Measurements from ENCODE around the gene USP17L22.
"Not testable (repeated sequence)": the region's sequence is repeated elsewhere in the genome, so short reads cannot be mapped to it uniquely, and the experiment has no call there.

USP17L22 gene

GRCh38 chr4:9267319-9267718 is at the start of gene USP17L22:
Gene USP17L22, plus strand, starts transcription at chr4:9267619. Its CDS starts 0 bp downstream, at chr4:9267619.
- DNase-seq (ENCODE audit: low read depth in 3 of 3): not testable (repeated sequence)

GRCh38 chr4:9219852-9220251 is 47.6 kb upstream of the USP17L22 start, which contains the start of gene USP17L12:
Gene USP17L12, plus strand, starts transcription at chr4:9220152. Its CDS starts 0 bp downstream, at chr4:9220152.
- not testable (repeated sequence) for DNase-seq (ENCODE audit: low read depth in 3 of 3)

DNA sequence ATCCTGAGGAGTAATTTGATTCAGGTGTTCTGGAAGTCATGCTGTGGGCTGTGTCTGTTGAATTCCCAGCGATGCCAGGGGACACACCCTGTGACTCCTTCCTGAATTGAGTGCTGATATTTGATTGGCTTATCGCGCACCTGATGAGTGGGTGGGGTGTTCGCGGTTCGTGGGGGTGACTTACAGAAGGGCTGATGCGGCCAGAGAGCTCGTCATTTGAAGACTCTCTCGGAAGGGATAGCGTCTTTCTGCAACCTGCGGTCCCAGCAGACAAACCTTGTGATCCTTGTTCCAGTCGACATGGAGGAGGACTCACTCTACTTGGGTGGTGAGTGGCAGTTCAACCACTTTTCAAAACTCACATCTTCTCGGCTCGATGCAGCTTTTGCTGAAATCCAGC is 42.8 kb upstream of the USP17L22 start, which contains the start of gene USP17L13:
USP17L13 (plus strand) TSS at position 301 of the 400 bp plus-strand sequence; CDS start at position 301, 0 bp downstream.
- not testable (repeated sequence) for DNase-seq (ENCODE audit: low read depth in 3 of 3)

DNA sequence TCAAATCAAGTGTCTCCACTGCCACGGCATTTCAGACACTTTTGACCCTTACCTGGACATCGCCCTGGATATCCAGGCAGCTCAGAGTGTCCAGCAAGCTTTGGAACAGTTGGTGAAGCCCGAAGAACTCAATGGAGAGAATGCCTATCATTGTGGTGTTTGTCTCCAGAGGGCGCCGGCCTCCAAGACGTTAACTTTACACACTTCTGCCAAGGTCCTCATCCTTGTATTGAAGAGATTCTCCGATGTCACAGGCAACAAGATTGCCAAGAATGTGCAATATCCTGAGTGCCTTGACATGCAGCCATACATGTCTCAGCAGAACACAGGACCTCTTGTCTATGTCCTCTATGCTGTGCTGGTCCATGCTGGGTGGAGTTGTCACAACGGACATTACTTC is 37.2 kb upstream of the USP17L22 start:
- DNase-seq (ENCODE audit: low read depth in 3 of 3): not testable (repeated sequence)

GRCh38 chr4:9234085-9234484 is 33.3 kb upstream of the USP17L22 start, which contains the start of gene USP17L15:
Gene USP17L15, plus strand, starts transcription at chr4:9234385. Its CDS starts 0 bp downstream, at chr4:9234385.
- DNase-seq (ENCODE audit: low read depth in 3 of 3): not testable (repeated sequence)

- not testable (repeated sequence) for DNase-seq (ENCODE audit: low read depth in 3 of 3)
Measured at GRCh38 chr4:9238461-9238860, 29.0 kb upstream of the USP17L22 start.

- not testable (repeated sequence) for DNase-seq (ENCODE audit: low read depth in 3 of 3)
Measured at GRCh38 chr4:9243579-9243978, 23.8 kb upstream of the USP17L22 start, which contains the start of gene USP17L17. Gene USP17L17, plus strand, starts transcription at chr4:9243879. Its CDS starts 0 bp downstream, at chr4:9243879.

DNA sequence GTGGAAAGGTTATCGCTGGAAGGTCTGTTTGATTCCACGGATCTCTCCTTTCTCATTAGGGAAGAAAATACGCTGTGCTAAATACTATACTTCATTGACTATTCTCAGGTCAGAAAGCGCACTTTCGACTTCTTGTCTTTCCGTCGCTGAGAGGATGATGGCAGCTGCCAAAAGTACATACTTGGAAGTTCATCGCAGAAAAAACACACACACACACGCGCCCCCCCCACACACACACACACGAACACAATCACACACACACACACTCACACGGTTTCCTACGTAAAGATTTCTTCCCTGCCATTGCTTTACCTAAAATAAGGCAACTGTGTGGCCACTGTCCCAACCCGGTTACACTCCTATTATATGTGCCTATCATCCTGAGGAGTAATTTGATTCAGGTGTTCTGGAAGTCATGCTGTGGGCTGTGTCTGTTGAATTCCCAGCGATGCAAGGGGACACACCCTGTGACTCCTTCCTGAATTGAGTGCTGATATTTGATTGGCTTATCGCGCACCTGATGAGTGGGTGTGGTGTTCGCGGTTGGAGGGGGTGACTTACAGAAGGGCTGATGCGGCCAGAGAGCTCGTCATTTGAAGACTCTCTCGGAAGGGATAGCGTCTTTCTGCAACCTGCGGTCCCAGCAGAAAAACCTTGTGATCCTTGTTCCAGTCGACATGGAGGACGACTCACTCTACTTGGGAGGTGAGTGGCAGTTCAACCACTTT is 19.3 kb upstream of the USP17L22 start, which contains the start of gene USP17L18:
USP17L18 (plus strand) TSS at position 678 of the 728 bp plus-strand sequence; CDS start at position 678, 0 bp downstream.
- DNase-seq (ENCODE audit: low read depth in 3 of 3): not testable (repeated sequence)

DNA sequence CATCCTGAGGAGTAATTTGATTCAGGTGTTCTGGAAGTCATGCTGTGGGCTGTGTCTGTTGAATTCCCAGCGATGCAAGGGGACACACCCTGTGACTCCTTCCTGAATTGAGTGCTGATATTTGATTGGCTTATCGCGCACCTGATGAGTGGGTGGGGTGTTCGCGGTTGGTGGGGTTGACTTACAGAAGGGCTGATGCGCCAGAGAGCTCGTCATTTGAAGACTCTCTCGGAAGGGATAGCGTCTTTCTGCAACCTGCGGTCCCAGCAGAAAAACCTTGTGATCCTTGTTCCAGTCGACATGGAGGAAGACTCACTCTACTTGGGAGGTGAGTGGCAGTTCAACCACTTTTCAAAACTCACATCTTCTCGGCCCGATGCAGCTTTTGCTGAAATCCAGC is 14.3 kb upstream of the USP17L22 start, which contains the start of gene USP17L19:
USP17L19 (plus strand) TSS at position 301 of the 400 bp plus-strand sequence; CDS start at position 301, 0 bp downstream.
- not testable (repeated sequence) for DNase-seq (ENCODE audit: low read depth in 3 of 3)

DNA sequence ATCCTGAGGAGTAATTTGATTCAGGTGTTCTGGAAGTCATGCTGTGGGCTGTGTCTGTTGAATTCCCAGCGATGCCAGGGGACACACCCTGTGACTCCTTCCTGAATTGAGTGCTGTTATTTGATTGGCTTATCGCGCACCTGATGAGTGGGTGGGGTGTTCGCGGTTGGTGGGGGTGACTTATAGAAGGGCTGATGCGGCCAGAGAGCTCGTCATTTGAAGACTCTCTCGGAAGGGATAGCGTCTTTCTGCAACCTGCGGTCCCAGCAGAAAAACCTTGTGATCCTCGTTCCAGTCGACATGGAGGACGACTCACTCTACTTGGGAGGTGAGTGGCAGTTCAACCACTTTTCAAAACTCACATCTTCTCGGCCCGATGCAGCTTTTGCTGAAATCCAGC is 9.6 kb upstream of the USP17L22 start, which contains the start of gene USP17L20:
USP17L20 (plus strand) TSS at position 301 of the 400 bp plus-strand sequence; CDS start at position 301, 0 bp downstream.
- DNase-seq (ENCODE audit: low read depth in 3 of 3): not testable (repeated sequence)

DNA sequence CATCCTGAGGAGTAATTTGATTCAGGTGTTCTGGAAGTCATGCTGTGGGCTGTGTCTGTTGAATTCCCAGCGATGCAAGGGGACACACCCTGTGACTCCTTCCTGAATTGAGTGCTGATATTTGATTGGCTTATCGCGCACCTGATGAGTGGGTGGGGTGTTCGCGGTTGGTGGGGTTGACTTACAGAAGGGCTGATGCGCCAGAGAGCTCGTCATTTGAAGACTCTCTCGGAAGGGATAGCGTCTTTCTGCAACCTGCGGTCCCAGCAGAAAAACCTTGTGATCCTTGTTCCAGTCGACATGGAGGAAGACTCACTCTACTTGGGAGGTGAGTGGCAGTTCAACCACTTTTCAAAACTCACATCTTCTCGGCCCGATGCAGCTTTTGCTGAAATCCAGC is 4.8 kb upstream of the USP17L22 start, which contains the start of gene USP17L21:
USP17L21 (plus strand) TSS at position 301 of the 400 bp plus-strand sequence; CDS start at position 301, 0 bp downstream.
- DNase-seq (ENCODE audit: low read depth in 3 of 3): not testable (repeated sequence)

DNA sequence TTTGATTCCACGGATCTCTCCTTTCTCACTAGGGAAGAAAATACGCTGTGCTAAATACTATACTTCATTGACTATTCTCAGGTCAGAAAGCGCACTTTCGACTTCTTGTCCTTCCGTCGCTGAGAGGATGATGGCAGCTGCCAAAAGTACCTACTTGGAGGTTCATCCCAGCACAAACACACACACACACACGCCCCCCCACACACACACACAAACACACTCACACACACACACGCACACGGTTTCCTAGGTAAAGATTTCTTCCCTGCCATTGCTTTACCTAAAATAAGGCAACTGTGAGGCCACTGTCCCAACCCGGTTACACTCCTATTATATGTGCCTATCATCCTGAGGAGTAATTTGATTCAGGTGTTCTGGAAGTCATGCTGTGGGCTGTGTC is 4.3 kb downstream of the USP17L22 start:
- not testable (repeated sequence) for DNase-seq (ENCODE audit: low read depth in 3 of 3)

All from stimulated activated CD4-positive, alpha-beta T cell treated with anti-CD3 and anti-CD28 coated beads, TNF-alpha, amount 100 ng/mL, for 4 hours (primary cell).